ENCODE measurements around the gene ZNF444.

ZNF444 gene

GRCh38 chr19:56114051-56114777, 26.9 kb upstream of the ZNF444 start:
- H3K9me3 ChIP-seq (ENCODE audit: insufficient read depth, low read length), result no peaks in the 10 kb centered on the region
- no peak overlapping the region for H3K9ac ChIP-seq (ENCODE audit: insufficient read length, low read depth)
- H3K36me3 ChIP-seq (ENCODE audit: insufficient read depth, insufficient read length, low read length), result peaks cover 48% of the 10 kb centered on the region
- no peak for DNase-seq (ENCODE audit: low read depth, low spot score)
- no peaks in the 10 kb centered on the region for H3K27me3 ChIP-seq (ENCODE audit: insufficient read depth, insufficient read length)
- H3K4me3 ChIP-seq (ENCODE audit: insufficient read length, low read depth), result no peak overlapping the region
- peaks cover 25% of the 10 kb centered on the region for H3K4me1 ChIP-seq (ENCODE audit: insufficient read depth, insufficient read length)
- TF ChIP-seq SUZ12 (IDR thresholded peaks at IDR 0.05; ENCODE audit: extremely low read depth, insufficient read depth, insufficient read length), result no peak
- TF ChIP-seq YY1 (IDR thresholded peaks at IDR 0.05; ENCODE audit: insufficient read depth, insufficient read length), result no peak
- no peak for TF ChIP-seq ZNF274 (IDR thresholded peaks at IDR 0.05; ENCODE audit: low read depth, low read length)

GRCh38 chr19:56114778-56115110, 26.3 kb upstream of the ZNF444 start:
- Histone ChIP-seq H3K4me1 (ENCODE audit: insufficient read depth, insufficient read length) (peaks cover 27% of the 10 kb centered on the region), H3K36me3 (ENCODE audit: insufficient read depth, insufficient read length, low read length) (peaks cover 52% of the 10 kb centered on the region), H3K4me3 (ENCODE audit: insufficient read length, low read depth) (no peak overlapping the region), H3K9me3 (ENCODE audit: insufficient read depth, low read length) (no peaks in the 10 kb centered on the region), H3K27me3 (ENCODE audit: insufficient read depth, insufficient read length) (no peaks in the 10 kb centered on the region), H3K9ac (ENCODE audit: insufficient read length, low read depth) (no peak overlapping the region)
- TF ChIP-seq ZNF274 (IDR thresholded peaks at IDR 0.05; ENCODE audit: low read depth, low read length), result no peak
- TF ChIP-seq SUZ12 (IDR thresholded peaks at IDR 0.05; ENCODE audit: extremely low read depth, insufficient read depth, insufficient read length), result no peak
- TF ChIP-seq YY1 (IDR thresholded peaks at IDR 0.05; ENCODE audit: insufficient read depth, insufficient read length), result no peak
- no peak for DNase-seq (ENCODE audit: low read depth, low spot score)

GRCh38 chr19:56115490-56115889, 25.6 kb upstream of the ZNF444 start:
- no peak for TF ChIP-seq ZNF274 (IDR thresholded peaks at IDR 0.05; ENCODE audit: low read depth, low read length)
- TF ChIP-seq YY1 (IDR thresholded peaks at IDR 0.05; ENCODE audit: insufficient read depth, insufficient read length), result no peak
- TF ChIP-seq SUZ12 (IDR thresholded peaks at IDR 0.05; ENCODE audit: extremely low read depth, insufficient read depth, insufficient read length), result no peak
- Histone ChIP-seq H3K36me3 (ENCODE audit: insufficient read depth, insufficient read length, low read length) (peaks cover 55% of the 10 kb centered on the region), H3K27me3 (ENCODE audit: insufficient read depth, insufficient read length) (no peaks in the 10 kb centered on the region), H3K9me3 (ENCODE audit: insufficient read depth, low read length) (no peaks in the 10 kb centered on the region), H3K9ac (ENCODE audit: insufficient read length, low read depth) (no peak overlapping the region), H3K4me3 (ENCODE audit: insufficient read length, low read depth) (no peak overlapping the region), H3K4me1 (ENCODE audit: insufficient read depth, insufficient read length) (peaks cover 25% of the 10 kb centered on the region)
- DNase-seq (ENCODE audit: low read depth, low spot score), result no peak

GRCh38 chr19:56116606-56117005, 24.5 kb upstream of the ZNF444 start:
- no peak for TF ChIP-seq ZNF274 (IDR thresholded peaks at IDR 0.05; ENCODE audit: low read depth, low read length)
- no peak for TF ChIP-seq YY1 (IDR thresholded peaks at IDR 0.05; ENCODE audit: insufficient read depth, insufficient read length)
- TF ChIP-seq SUZ12 (IDR thresholded peaks at IDR 0.05; ENCODE audit: extremely low read depth, insufficient read depth, insufficient read length), result no peak
- H3K4me3 ChIP-seq (ENCODE audit: insufficient read length, low read depth), result no peak overlapping the region
- no peak overlapping the region for H3K9ac ChIP-seq (ENCODE audit: insufficient read length, low read depth)
- H3K9me3 ChIP-seq (ENCODE audit: insufficient read depth, low read length), result no peaks in the 10 kb centered on the region
- DNase-seq (ENCODE audit: low read depth, low spot score), result no peak
- peaks cover 54% of the 10 kb centered on the region for H3K36me3 ChIP-seq (ENCODE audit: insufficient read depth, insufficient read length, low read length)
- no peaks in the 10 kb centered on the region for H3K27me3 ChIP-seq (ENCODE audit: insufficient read depth, insufficient read length)
- H3K4me1 ChIP-seq (ENCODE audit: insufficient read depth, insufficient read length), result peaks cover 23% of the 10 kb centered on the region

GRCh38 chr19:56117376-56117884, 23.7 kb upstream of the ZNF444 start:
- TF ChIP-seq ZNF274 (IDR thresholded peaks at IDR 0.05; ENCODE audit: low read depth, low read length), result no peak
- TF ChIP-seq YY1 (IDR thresholded peaks at IDR 0.05; ENCODE audit: insufficient read depth, insufficient read length), result no peak
- TF ChIP-seq SUZ12 (IDR thresholded peaks at IDR 0.05; ENCODE audit: extremely low read depth, insufficient read depth, insufficient read length), result no peak

GRCh38 chr19:56117889-56118288, 23.2 kb upstream of the ZNF444 start:
- Histone ChIP-seq H3K9me3 (ENCODE audit: insufficient read depth, low read length) (no peaks in the 10 kb centered on the region), H3K4me3 (ENCODE audit: insufficient read length, low read depth) (no peak overlapping the region), H3K9ac (ENCODE audit: insufficient read length, low read depth) (no peak overlapping the region), H3K36me3 (ENCODE audit: insufficient read depth, insufficient read length, low read length) (peaks cover 50% of the 10 kb centered on the region), H3K4me1 (ENCODE audit: insufficient read depth, insufficient read length) (peaks cover 22% of the 10 kb centered on the region), H3K27me3 (ENCODE audit: insufficient read depth, insufficient read length) (no peaks in the 10 kb centered on the region)
- DNase-seq (ENCODE audit: low read depth, low spot score), result no peak
- TF ChIP-seq ZNF274 (IDR thresholded peaks at IDR 0.05; ENCODE audit: low read depth, low read length), result no peak
- TF ChIP-seq SUZ12 (IDR thresholded peaks at IDR 0.05; ENCODE audit: extremely low read depth, insufficient read depth, insufficient read length), result no peak

More at GRCh38 chr19:56117376-56117884, 23.7 kb upstream of the ZNF444 start:
- Histone ChIP-seq H3K27me3 (ENCODE audit: insufficient read depth, insufficient read length) (no peaks in the 10 kb centered on the region), H3K4me3 (ENCODE audit: insufficient read length, low read depth) (no peak overlapping the region), H3K9ac (ENCODE audit: insufficient read length, low read depth) (no peak overlapping the region), H3K9me3 (ENCODE audit: insufficient read depth, low read length) (no peaks in the 10 kb centered on the region), H3K36me3 (ENCODE audit: insufficient read depth, insufficient read length, low read length) (peaks cover 50% of the 10 kb centered on the region), H3K4me1 (ENCODE audit: insufficient read depth, insufficient read length) (peaks cover 22% of the 10 kb centered on the region)
- no peak for DNase-seq (ENCODE audit: low read depth, low spot score)

- DNase-seq (ENCODE audit: low read depth, low spot score), result no peak
- Histone ChIP-seq H3K4me3 (ENCODE audit: insufficient read length, low read depth) (no peak overlapping the region), H3K27me3 (ENCODE audit: insufficient read depth, insufficient read length) (no peaks in the 10 kb centered on the region), H3K36me3 (ENCODE audit: insufficient read depth, insufficient read length, low read length) (peaks cover 48% of the 10 kb centered on the region), H3K9me3 (ENCODE audit: insufficient read depth, low read length) (no peaks in the 10 kb centered on the region), H3K4me1 (ENCODE audit: insufficient read depth, insufficient read length) (peaks cover 22% of the 10 kb centered on the region), H3K9ac (ENCODE audit: insufficient read length, low read depth) (peak overlapping the region; percentile 83)
- TF ChIP-seq SUZ12 (IDR thresholded peaks at IDR 0.05; ENCODE audit: extremely low read depth, insufficient read depth, insufficient read length) (no peak), ZNF274 (IDR thresholded peaks at IDR 0.05; ENCODE audit: low read depth, low read length) (no peak), YY1 (IDR thresholded peaks at IDR 0.05; ENCODE audit: insufficient read depth, insufficient read length) (no peak)
Measured at GRCh38 chr19:56118666-56119581, 22.2 kb upstream of the ZNF444 start.
